ENCODE data around the gene RELN. TPM values are rescaled to one million over a fixed set of nuclear protein-coding genes. Genes with fewer than 3 reads are reported as not detected.
"Not testable (repeated sequence)": the region's sequence is repeated elsewhere in the genome, so short reads cannot be mapped to it uniquely, and the experiment has no call there.

The RELN gene
- 5.4 TPM for total RNA-seq
- 0.95 TPM for polyA plus RNA-seq (ENCODE audit: insufficient read depth, low read depth, low replicate concordance)
- long read RNA-seq, donor 1: 0 reads
- long read RNA-seq, donor 2: 0 reads
- long read RNA-seq, donor 3: 0 reads
- long read RNA-seq, donor 4: 0 reads
- long read RNA-seq, donor 5: 0 reads
- long read RNA-seq, donor 6: 0 reads
- long read RNA-seq, donor 7, partial matches to known transcripts: 2 of 2 reads
- long read RNA-seq, donor 7, other reads (novel, unspliced or antisense): 0 of 2 reads
- long read RNA-seq, donor 8: 0 reads
- long read RNA-seq, donor 9: 0 reads
- long read RNA-seq, donor 10: 0 reads

GRCh38 chr7:103989200-103989784 lies at the start of gene RELN:
Gene RELN, minus strand, starts transcription at chr7:103989658. Its CDS starts 302 bp downstream, at chr7:103989356.
- Histone ChIP-seq H3K4me3 (ENCODE audit: low read length in 3 of 3) (peak within 1 kb of the TSS; percentile 33 to 58 (median 48)), H3K4me1 (ENCODE audit: control insufficient read depth in 2 of 3, insufficient read depth in 2 of 3, low read depth in 1 of 3, low read length in 3 of 3) (no peaks in the 10 kb centered on the region), H3K9me3 (ENCODE audit: control insufficient read depth in 2 of 3, insufficient read depth in 1 of 3, low read length in 3 of 3) (no peaks in the 10 kb centered on the region), H3K9ac (ENCODE audit: low read length in 3 of 3) (peak within 1 kb of the TSS in 1 of 3 donors; percentile 18), H3K27ac (ENCODE audit: low read depth in 2 of 2, low read length in 2 of 2) (no peak within 1 kb of the TSS), H3K36me3 (ENCODE audit: control insufficient read depth in 2 of 3, insufficient read depth in 3 of 3, low read length in 3 of 3) (no peaks in the 10 kb centered on the region), H3K27me3 (ENCODE audit: control insufficient read depth, insufficient read depth, low read length) (peaks cover 43% of the 10 kb centered on the region)
- no peak for FAIRE-seq
- peak in 4 of 5 donors; percentile 27 to 56 (median 46) for DNase-seq
- TF ChIP-seq CTCF (IDR thresholded peaks at IDR 0.05; ENCODE audit: borderline replicate concordance, extremely low read depth, insufficient read depth): no peak
- intact Hi-C loops (cut with DNase I): no loop called here

GRCh38 chr7:104038136-104038535 lies 48.7 kb upstream of the RELN start:
- Histone ChIP-seq H3K27ac (ENCODE audit: low read depth in 2 of 2, low read length in 2 of 2) (no peak overlapping the region), H3K9ac (ENCODE audit: low read length in 3 of 3) (no peak overlapping the region), H3K4me1 (ENCODE audit: control insufficient read depth in 2 of 3, insufficient read depth in 2 of 3, low read depth in 1 of 3, low read length in 3 of 3) (no peaks in the 10 kb centered on the region), H3K9me3 (ENCODE audit: control insufficient read depth in 2 of 3, insufficient read depth in 1 of 3, low read length in 3 of 3) (peaks cover 0 to 10% (median 3%) of the 10 kb centered on the region in 3 donors), H3K36me3 (ENCODE audit: control insufficient read depth in 2 of 3, insufficient read depth in 3 of 3, low read length in 3 of 3) (no peaks in the 10 kb centered on the region), H3K4me3 (ENCODE audit: low read length in 3 of 3) (no peak overlapping the region), H3K27me3 (ENCODE audit: control insufficient read depth, insufficient read depth, low read length) (no peaks in the 10 kb centered on the region)
- no peak for DNase-seq
- intact Hi-C loops (cut with DNase I): no loop called here
- FAIRE-seq: no peak
- TF ChIP-seq CTCF (IDR thresholded peaks at IDR 0.05; ENCODE audit: borderline replicate concordance, extremely low read depth, insufficient read depth): no peak

- not testable (repeated sequence) for FAIRE-seq; H3K27ac ChIP-seq (ENCODE audit: low read depth in 2 of 2, low read length in 2 of 2)
These were observed 47.4 kb upstream of the RELN start for GRCh38 chr7:104036889-104037288.

GRCh38 chr7:104035351-104035750 lies 45.9 kb upstream of the RELN start:
- H3K9ac ChIP-seq (ENCODE audit: low read length in 3 of 3): no peak overlapping the region
- no peaks in the 10 kb centered on the region for H3K27me3 ChIP-seq (ENCODE audit: control insufficient read depth, insufficient read depth, low read length)
- FAIRE-seq (no peak), DNase-seq (no peak)
- H3K4me3 ChIP-seq (ENCODE audit: low read length in 3 of 3): no peak overlapping the region
- TF ChIP-seq CTCF (IDR thresholded peaks at IDR 0.05; ENCODE audit: borderline replicate concordance, extremely low read depth, insufficient read depth): no peak
- H3K9me3 ChIP-seq (ENCODE audit: control insufficient read depth in 2 of 3, insufficient read depth in 1 of 3, low read length in 3 of 3): peaks cover 0 to 10% (median 3%) of the 10 kb centered on the region in 3 donors
- H3K4me1 ChIP-seq (ENCODE audit: control insufficient read depth in 2 of 3, insufficient read depth in 2 of 3, low read depth in 1 of 3, low read length in 3 of 3): no peaks in the 10 kb centered on the region
- no peak overlapping the region for H3K27ac ChIP-seq (ENCODE audit: low read depth in 2 of 2, low read length in 2 of 2)
- intact Hi-C loops (cut with DNase I): no loop called here
- no peaks in the 10 kb centered on the region for H3K36me3 ChIP-seq (ENCODE audit: control insufficient read depth in 2 of 3, insufficient read depth in 3 of 3, low read length in 3 of 3)

More at GRCh38 chr7:104036889-104037288, 47.4 kb upstream of the RELN start:
- H3K9me3 ChIP-seq (ENCODE audit: control insufficient read depth in 2 of 3, insufficient read depth in 1 of 3, low read length in 3 of 3); H3K36me3 ChIP-seq (ENCODE audit: control insufficient read depth in 2 of 3, insufficient read depth in 3 of 3, low read length in 3 of 3); intact Hi-C loops (cut with DNase I); H3K4me3 ChIP-seq (ENCODE audit: low read length in 3 of 3); DNase-seq; H3K27me3 ChIP-seq (ENCODE audit: control insufficient read depth, insufficient read depth, low read length); H3K9ac ChIP-seq (ENCODE audit: low read length in 3 of 3); H3K4me1 ChIP-seq (ENCODE audit: control insufficient read depth in 2 of 3, insufficient read depth in 2 of 3, low read depth in 1 of 3, low read length in 3 of 3): not testable (repeated sequence)
